SK-N-SH (cell line): ENCODE data around the gene LPP. TPM values are rescaled to one million over a fixed set of nuclear protein-coding genes. Genes with fewer than 3 reads are reported as not detected.

Experiments
- CTCF ChIA-PET: fragments of 300-600, 350-600 bp; formaldehyde crosslinking; extraction: SDS; loops from one replicate; lab custom pipeline; 2021; lab: Yijun Ruan, JAX
- POLR2A ChIA-PET: fragments of 350-600 bp; sonication (Branson Sonifier 250); formaldehyde crosslinking; extraction: SDS; loops from one replicate; lab custom pipeline; 2020; ENCODE audit warnings: antibody characterized with exemption, inconsistent platforms; lab: Yijun Ruan, JAX
- DNase-seq: peaks from one replicate; pipeline ENCODE4 v3.0.0; 2012
- H2AFZ ChIP-seq: fragments of 200-600 bp; sonication (generic); 2 replicates; pipeline ENCODE4 v1.8.1; 2016; ENCODE audit warnings: antibody characterized with exemption, mild to moderate bottlenecking, low read depth
- H3F3A ChIP-seq: fragments of 200-600 bp; sonication (generic); replicated peaks from 2 replicates; pipeline ENCODE3; 2016; ENCODE audit warnings: antibody characterized with exemption, mild to moderate bottlenecking; ENCODE audit not compliant: insufficient read depth
- H3K27ac ChIP-seq, 2 experiments: fragments of 200-500 bp in 1 of 2; fragments of 200-600 bp in 1 of 2; sonication (Bioruptor generic) in 1 of 2; sonication (generic), shearing (Covaris generic) in 1 of 2; 2 replicates each; pipeline versions ENCODE4 v1.5.1 to v1.6.1; 2014 to 2016; ENCODE audit warnings: low read depth in 2 of 2, inconsistent platforms in 1 of 2, low read length in 1 of 2, mild to moderate bottlenecking in 1 of 2, mixed read lengths in 1 of 2
- H3K27me3 ChIP-seq: fragments of 200-600 bp; sonication (generic), shearing (Covaris generic); 2 replicates; pipeline ENCODE4 v1.6.1; 2016; ENCODE audit warnings: mixed run types; ENCODE audit not compliant: insufficient read depth
- H3K36me3 ChIP-seq, 2 experiments: fragments of 200-500 bp in 1 of 2; fragments of 200-600 bp in 1 of 2; sonication (Bioruptor generic) in 1 of 2; sonication (generic) in 1 of 2; replicated peaks in 1 of 2; 2 replicates each; pipeline versions ENCODE3 to v1.5.1; 2014 to 2016; ENCODE audit warnings: low read length in 1 of 2, mild to moderate bottlenecking in 1 of 2; ENCODE audit not compliant: insufficient read depth in 2 of 2, control insufficient read depth in 1 of 2
- H3K4me1 ChIP-seq, 2 experiments: fragments of 200-500 bp in 1 of 2; fragments of 200-600 bp in 1 of 2; sonication (Bioruptor generic) in 1 of 2; sonication (generic), shearing (Covaris generic) in 1 of 2; 2 replicates each; pipeline versions ENCODE4 v1.5.1 to v1.6.1; 2014 to 2016; ENCODE audit warnings: low read depth in 1 of 2, low read length in 1 of 2, mixed run types in 1 of 2; ENCODE audit not compliant: insufficient read depth in 2 of 2, control insufficient read depth in 1 of 2
- H3K4me2 ChIP-seq: fragments of 200-600 bp; sonication (generic), shearing (Covaris generic); 2 replicates; pipeline ENCODE4 v1.6.1; 2017; ENCODE audit warnings: mixed run types
- H3K4me3 ChIP-seq, 2 experiments: fragments of 200-500 bp in 1 of 2; fragments of 200-600 bp in 1 of 2; sonication (Bioruptor generic) in 1 of 2; sonication (generic), shearing (Covaris generic) in 1 of 2; 2 replicates each; pipeline versions ENCODE4 v1.5.1 to v1.8.1; 2014 to 2016; ENCODE audit warnings: low read depth in 2 of 2, inconsistent platforms in 1 of 2, low read length in 1 of 2, mild to moderate bottlenecking in 1 of 2, mixed read lengths in 1 of 2, moderate library complexity in 1 of 2
- H3K79me2 ChIP-seq: fragments of 200-600 bp; sonication (generic); 2 replicates; pipeline ENCODE4 v1.8.1; 2017; ENCODE audit warnings: mild to moderate bottlenecking; ENCODE audit not compliant: insufficient read depth
- H3K9ac ChIP-seq: fragments of 200-600 bp; sonication (generic); 2 replicates; pipeline ENCODE4 v1.6.1; 2017; ENCODE audit warnings: mixed run types
- H3K9me2 ChIP-seq: fragments of 200-600 bp; sonication (generic); 2 replicates; pipeline ENCODE4 v1.6.1; 2017; ENCODE audit warnings: mixed run types
- H3K9me3 ChIP-seq: fragments of 200-600 bp; sonication (generic); 2 replicates; pipeline ENCODE4 v1.6.1; 2017; ENCODE audit warnings: mixed run types, mild to moderate bottlenecking, moderate library complexity
- H4K20me1 ChIP-seq: fragments of 200-600 bp; sonication (generic); 2 replicates; pipeline ENCODE4 v1.6.1; 2017; ENCODE audit warnings: mild to moderate bottlenecking, mixed run types; ENCODE audit not compliant: insufficient read depth
- CTCF ChIP-seq: fragments of 200-600 bp; sonication (generic); IDR thresholded peaks from 2 replicates; pipeline ENCODE4 v1.6.1; 2017; ENCODE audit warnings: antibody characterized with exemption, mild to moderate bottlenecking, moderate library complexity
- ELF1 ChIP-seq: IDR thresholded peaks from 2 replicates; pipeline ENCODE4 v1.4.0; 2012
- EZH2phosphoT487 ChIP-seq: fragments of 200-600 bp; sonication (generic); IDR thresholded peaks from 2 replicates; pipeline ENCODE4 v1.6.1; 2017; ENCODE audit warnings: low read depth, mixed run types, mild to moderate bottlenecking, antibody characterized with exemption, moderate library complexity, borderline replicate concordance
- FOSL2 ChIP-seq: IDR thresholded peaks from 2 replicates; pipeline ENCODE4 v1.4.0; 2012; ENCODE audit warnings: low read depth, mild to moderate bottlenecking, moderate library complexity, borderline replicate concordance
- FOXJ3 ChIP-seq: sonication (generic); formaldehyde crosslinking; IDR thresholded peaks from 2 replicates; pipeline ENCODE4 v1.5.1; 2020; ENCODE audit warnings: mild to moderate bottlenecking, missing genetic modification reagents
- FOXM1 ChIP-seq: IDR thresholded peaks from 2 replicates; pipeline ENCODE4 v1.4.0; 2012; ENCODE audit warnings: low read depth, mild to moderate bottlenecking
- GABPA ChIP-seq: IDR thresholded peaks from 2 replicates; pipeline ENCODE4 v1.4.0; 2012; ENCODE audit warnings: low read depth, mild to moderate bottlenecking
- GATA2 ChIP-seq: sonication (generic); formaldehyde crosslinking; IDR thresholded peaks from 2 replicates; pipeline ENCODE4 v1.5.0; 2020; ENCODE audit warnings: mild to moderate bottlenecking, missing genetic modification reagents
- MEF2A ChIP-seq: IDR thresholded peaks from 2 replicates; pipeline ENCODE4 v1.4.0; 2012; ENCODE audit warnings: low read depth, borderline replicate concordance
- MXI1 ChIP-seq: IDR thresholded peaks from 2 replicates; pipeline ENCODE4 v1.6.1; 2012; ENCODE audit warnings: mild to moderate bottlenecking, low read depth, low read length, improper control_type of control experiment
- NFIC ChIP-seq: IDR thresholded peaks from 2 replicates; pipeline ENCODE4 v1.4.0; 2012; ENCODE audit warnings: borderline replicate concordance
- NRF1 ChIP-seq: IDR thresholded peaks from 2 replicates; pipeline ENCODE4 v1.6.1; 2012; ENCODE audit warnings: low read depth, mild to moderate bottlenecking, low read length
- RAD21 ChIP-seq: IDR thresholded peaks from 2 replicates; pipeline ENCODE4 v1.6.1; 2012; ENCODE audit warnings: mild to moderate bottlenecking, low read length
- RCOR1 ChIP-seq: fragments of 150-350 bp; IDR thresholded peaks from 2 replicates; pipeline ENCODE4 v1.6.1; 2017; ENCODE audit warnings: antibody characterized with exemption, low read length
- RFX5 ChIP-seq: IDR thresholded peaks from 2 replicates; pipeline ENCODE4 v1.6.1; 2012; ENCODE audit warnings: mild to moderate bottlenecking, improper control_type of control experiment, low read length
- RXRA ChIP-seq: IDR thresholded peaks from 2 replicates; pipeline ENCODE4 v1.4.0; 2012; ENCODE audit warnings: low read depth, mild to moderate bottlenecking, borderline replicate concordance
- SIN3A ChIP-seq: IDR thresholded peaks from 2 replicates; pipeline ENCODE4 v1.6.1; 2012; ENCODE audit warnings: low read depth, mild to moderate bottlenecking, low read length, moderate library complexity, borderline replicate concordance
- SMC3 ChIP-seq: IDR thresholded peaks from 2 replicates; pipeline ENCODE4 v1.6.1; 2012; ENCODE audit warnings: low read depth, low read length, improper control_type of control experiment
- TCF12 ChIP-seq: IDR thresholded peaks from 2 replicates; pipeline ENCODE4 v1.4.0; 2012
- TEAD4 ChIP-seq: IDR thresholded peaks from 2 replicates; pipeline ENCODE4 v1.4.0; 2012; ENCODE audit warnings: mild to moderate bottlenecking, borderline replicate concordance; ENCODE audit not compliant: insufficient read depth
- YY1 ChIP-seq: IDR thresholded peaks from 2 replicates; pipeline ENCODE4 v1.4.0; 2012; ENCODE audit warnings: low read depth, mild to moderate bottlenecking
- whole genome bisulfite sequencing: methylation state at CpG from one replicate; pipeline ENCODE4 v1.1.6; 2017; ENCODE audit warnings: low lambda C conversion rate; 5-methylcytosine and 5-hydroxymethylcytosine counted together
- polyA plus RNA-seq, 3 experiments: library from polyadenylated mRNA; depleted of rRNA; stranded (reverse); fragments of >200 nt; gene quantifications; 2 replicates each; pipeline ENCODE4 v1.2.3, GENCODE V29; 2012
- TF ChIP-seq, protein P1 (sequence below): IDR thresholded peaks from 2 replicates; pipeline ENCODE4 v1.6.1; 2012; ENCODE audit warnings: mild to moderate bottlenecking, low read depth, low read length, moderate library complexity
- TF ChIP-seq, protein P2 (sequence below): IDR thresholded peaks from 2 replicates; pipeline ENCODE4; 2012

LPP gene
- polyA plus RNA-seq, 1 of the 3 experiments (the other 2 are of a cell fraction) = 6.6 TPM

DNA sequence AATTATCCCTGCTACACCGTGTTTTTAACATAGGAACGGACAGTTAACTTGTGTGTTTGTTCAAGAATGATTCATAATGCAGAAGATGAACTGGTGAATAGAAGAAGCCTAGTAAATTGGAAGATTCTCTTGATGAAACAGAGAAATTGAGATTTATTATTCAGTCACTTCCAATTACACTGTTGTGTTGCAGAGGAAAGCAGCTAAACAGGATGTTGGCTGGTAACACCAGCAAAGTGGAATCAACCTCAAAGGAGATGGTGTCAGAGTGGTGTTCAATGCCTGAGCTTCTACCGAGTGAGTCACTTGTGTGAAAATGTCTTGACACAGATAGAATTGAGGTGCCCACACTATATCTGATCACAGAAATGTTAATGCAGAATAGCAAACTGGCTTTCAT is 399.6 kb downstream of the LPP start (continued):
- no peak for TF ChIP-seq SMC3
- no peak for TF ChIP-seq FOXJ3 (CRISPR knock-in tag)
- TF ChIP-seq NFIC = peak; percentile 64; the same call in 1 of the 2 replicates
- no peak for TF ChIP-seq RFX5
- TF ChIP-seq, protein P1, sequence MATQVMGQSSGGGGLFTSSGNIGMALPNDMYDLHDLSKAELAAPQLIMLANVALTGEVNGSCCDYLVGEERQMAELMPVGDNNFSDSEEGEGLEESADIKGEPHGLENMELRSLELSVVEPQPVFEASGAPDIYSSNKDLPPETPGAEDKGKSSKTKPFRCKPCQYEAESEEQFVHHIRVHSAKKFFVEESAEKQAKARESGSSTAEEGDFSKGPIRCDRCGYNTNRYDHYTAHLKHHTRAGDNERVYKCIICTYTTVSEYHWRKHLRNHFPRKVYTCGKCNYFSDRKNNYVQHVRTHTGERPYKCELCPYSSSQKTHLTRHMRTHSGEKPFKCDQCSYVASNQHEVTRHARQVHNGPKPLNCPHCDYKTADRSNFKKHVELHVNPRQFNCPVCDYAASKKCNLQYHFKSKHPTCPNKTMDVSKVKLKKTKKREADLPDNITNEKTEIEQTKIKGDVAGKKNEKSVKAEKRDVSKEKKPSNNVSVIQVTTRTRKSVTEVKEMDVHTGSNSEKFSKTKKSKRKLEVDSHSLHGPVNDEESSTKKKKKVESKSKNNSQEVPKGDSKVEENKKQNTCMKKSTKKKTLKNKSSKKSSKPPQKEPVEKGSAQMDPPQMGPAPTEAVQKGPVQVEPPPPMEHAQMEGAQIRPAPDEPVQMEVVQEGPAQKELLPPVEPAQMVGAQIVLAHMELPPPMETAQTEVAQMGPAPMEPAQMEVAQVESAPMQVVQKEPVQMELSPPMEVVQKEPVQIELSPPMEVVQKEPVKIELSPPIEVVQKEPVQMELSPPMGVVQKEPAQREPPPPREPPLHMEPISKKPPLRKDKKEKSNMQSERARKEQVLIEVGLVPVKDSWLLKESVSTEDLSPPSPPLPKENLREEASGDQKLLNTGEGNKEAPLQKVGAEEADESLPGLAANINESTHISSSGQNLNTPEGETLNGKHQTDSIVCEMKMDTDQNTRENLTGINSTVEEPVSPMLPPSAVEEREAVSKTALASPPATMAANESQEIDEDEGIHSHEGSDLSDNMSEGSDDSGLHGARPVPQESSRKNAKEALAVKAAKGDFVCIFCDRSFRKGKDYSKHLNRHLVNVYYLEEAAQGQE = no peak
- TF ChIP-seq EZH2phosphoT487 = no peak
- no peak for TF ChIP-seq MXI1
- TF ChIP-seq GATA2 (CRISPR knock-in tag) = no peak
- TF ChIP-seq YY1 = no peak
- no peak for TF ChIP-seq NRF1
- no peak for TF ChIP-seq ELF1
- no peak for TF ChIP-seq CTCF
- 0 out of 2 replicates have a peak, but pooled peaks have one; percentile 38 for TF ChIP-seq SIN3A
- no peak for TF ChIP-seq RCOR1
- TF ChIP-seq MEF2A = peak; percentile 53; the same call in 1 of the 2 replicates
- peak; percentile 95 for TF ChIP-seq TCF12
- peak; percentile 43; the same call in 1 of the 2 replicates for TF ChIP-seq TEAD4
- TF ChIP-seq FOXM1 = no peak
- peak; percentile 55; the same call in 1 of the 2 replicates for TF ChIP-seq FOSL2
- TF ChIP-seq RAD21 = no peak

DNA sequence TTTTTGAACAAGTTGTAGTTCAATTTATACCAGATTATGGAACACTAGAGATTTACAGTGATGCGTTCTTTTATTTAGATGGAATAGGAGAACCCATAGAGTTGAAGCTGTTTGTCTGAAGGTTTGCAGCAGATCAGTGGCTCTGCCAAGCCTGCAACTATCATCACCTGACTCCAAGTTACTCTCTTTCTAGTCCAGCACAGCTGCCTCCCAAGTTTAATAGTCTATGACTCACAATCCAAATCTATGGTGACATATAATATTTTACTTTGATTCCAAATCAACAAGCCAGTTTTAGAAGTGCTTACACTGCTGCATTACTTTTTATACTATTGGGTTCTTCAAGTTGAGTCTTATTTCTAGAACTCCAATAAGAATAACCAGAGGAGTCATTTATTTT is 400.4 kb downstream of the LPP start:
- Histone ChIP-seq H3K4me3 (no peak overlapping the region), H3K79me2 (peaks cover 30% of the 10 kb centered on the region), H3K9ac (no peak overlapping the region), H3K4me2 (peak overlapping the region; percentile 12; the same call in 1 of the 2 replicates), H3F3A (peaks cover 45% of the 10 kb centered on the region), H3K36me3 (no peaks in the 10 kb centered on the region), H3K4me1 (peaks cover 0 to 22% of the 10 kb centered on the region in 2 experiments; a peak in 3 of 4 replicates), H3K27ac (peak overlapping the region; percentile 61 to 80; a peak in 2 of 4 replicates), H2AFZ (no peak overlapping the region), H3K9me3 (no peaks in the 10 kb centered on the region), H3K27me3 (no peaks in the 10 kb centered on the region), H4K20me1 (peaks cover 7% of the 10 kb centered on the region; the same call in 1 of the 2 replicates), H3K9me2 (no peaks in the 10 kb centered on the region)
- CTCF ChIA-PET = no interaction called here
- POLR2A ChIA-PET = no interaction called here
- peak; percentile 39; the same call in 1 of the 2 replicates for TF ChIP-seq FOSL2
- TF ChIP-seq, protein P2, sequence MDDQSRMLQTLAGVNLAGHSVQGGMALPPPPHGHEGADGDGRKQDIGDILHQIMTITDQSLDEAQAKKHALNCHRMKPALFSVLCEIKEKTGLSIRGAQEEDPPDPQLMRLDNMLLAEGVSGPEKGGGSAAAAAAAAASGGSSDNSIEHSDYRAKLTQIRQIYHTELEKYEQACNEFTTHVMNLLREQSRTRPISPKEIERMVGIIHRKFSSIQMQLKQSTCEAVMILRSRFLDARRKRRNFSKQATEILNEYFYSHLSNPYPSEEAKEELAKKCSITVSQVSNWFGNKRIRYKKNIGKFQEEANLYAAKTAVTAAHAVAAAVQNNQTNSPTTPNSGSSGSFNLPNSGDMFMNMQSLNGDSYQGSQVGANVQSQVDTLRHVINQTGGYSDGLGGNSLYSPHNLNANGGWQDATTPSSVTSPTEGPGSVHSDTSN = peak; percentile 26; the same call in 1 of the 2 replicates
- TF ChIP-seq GABPA = no peak
- TF ChIP-seq RXRA = no peak
- TF ChIP-seq MXI1 = no peak
- TF ChIP-seq TCF12 = peak; percentile 51
- TF ChIP-seq CTCF = no peak
- no peak for TF ChIP-seq RFX5
- 65% methylated on average over 1 of the region's 1 CpG for WGBS
- DNase-seq = no peak
